GM12878 (cell line): ENCODE results near the gene CEP128. TPM values are rescaled to one million over a fixed set of nuclear protein-coding genes. Genes with fewer than 3 reads are reported as not detected.

Experiments
- ATAC-seq: fragments of 200-7000 bp; cut with Tn5 transposase; 3 replicates; pipeline ENCODE4 v1.9.1; 2020; ENCODE audit warnings: mild to moderate bottlenecking, moderate library complexity
- BruUV-seq: library from RNA; stranded (reverse); fragments of 400-500 nt; replicated peaks from 2 replicates; lab custom pipeline; 2021; lab: Mats Ljungman, UMichigan
- CTCF ChIA-PET: fragments of 300-600 bp; sonication (Branson Sonifier 250); formaldehyde crosslinking; extraction: SDS; loops from one replicate; lab custom pipeline; 2021; ENCODE audit warnings: inconsistent platforms; lab: Yijun Ruan, JAX
- POLR2A ChIA-PET: fragments of 350-600 bp; formaldehyde crosslinking; extraction: SDS; loops from one replicate; lab custom pipeline; 2021; ENCODE audit warnings: inconsistent platforms; lab: Charles Lee
- RAD21 ChIA-PET: fragments of 300-600 bp; sonication (Branson Sonifier 250); formaldehyde crosslinking; loops from one replicate; lab custom pipeline; 2023; ENCODE audit warnings: antibody characterized with exemption; ENCODE audit not compliant: unreplicated experiment; lab: Charles Lee
- SMC1A ChIA-PET: fragments of 300-600 bp; sonication (Branson Sonifier 250); formaldehyde crosslinking; loops from one replicate; lab custom pipeline; 2023; ENCODE audit not compliant: unreplicated experiment, uncharacterized antibody; lab: Charles Lee
- DNase-seq: peaks from one replicate; pipeline ENCODE4 v3.0.0-alpha.2; 2011; ENCODE audit warnings: low read depth, low spot score
- FAIRE-seq: peaks from 3 replicates; lab custom pipeline; 2011; peaks lifted over from hg19 to GRCh38; lab: Jason Lieb, UNC
- H2AFZ ChIP-seq: 2 replicates; pipeline ENCODE4 v1.6.0; 2011; ENCODE audit warnings: low read depth, low read length, control low read depth; ENCODE audit not compliant: control insufficient read depth
- H3K27ac ChIP-seq: 2 replicates; pipeline ENCODE4 v1.5.1; 2011; ENCODE audit warnings: control low read depth; ENCODE audit not compliant: control insufficient read depth, insufficient read depth
- H3K27me3 ChIP-seq, 2 experiments: replicated peaks in 1 of 2; 2 replicates each; pipeline versions ENCODE4 v1.6.0 to v1.6.1; 2011; ENCODE audit warnings: low read length in 1 of 2; ENCODE audit not compliant: control insufficient read depth in 2 of 2, insufficient read depth in 2 of 2
- H3K36me3 ChIP-seq, 2 experiments: 2 replicates each; pipeline ENCODE4 v1.5.1; 2011; ENCODE audit warnings: low read length in 1 of 2; ENCODE audit not compliant: control insufficient read depth in 2 of 2, insufficient read depth in 2 of 2
- H3K4me1 ChIP-seq: 2 replicates; pipeline ENCODE4 v1.6.1; 2011; ENCODE audit warnings: mild to moderate bottlenecking, low read length, moderate library complexity, mixed read lengths; ENCODE audit not compliant: control insufficient read depth, insufficient read depth
- H3K4me2 ChIP-seq: 2 replicates; pipeline ENCODE4 v1.6.0; 2011; ENCODE audit warnings: control low read depth; ENCODE audit not compliant: control insufficient read depth, insufficient read depth
- H3K4me3 ChIP-seq: fragments of 200-600 bp; sonication (generic); 2 replicates; pipeline ENCODE4 v1.5.1; 2016
- H3K79me2 ChIP-seq: 2 replicates; pipeline ENCODE4 v1.6.0; 2011; ENCODE audit warnings: low read length; ENCODE audit not compliant: control insufficient read depth, insufficient read depth
- H3K9ac ChIP-seq: 2 replicates; pipeline ENCODE4 v1.8.0; 2011; ENCODE audit warnings: low read length, control low read depth, mixed read lengths; ENCODE audit not compliant: control insufficient read depth, insufficient read depth
- H3K9me3 ChIP-seq: replicated peaks from 3 replicates; pipeline ENCODE4 v1.5.1; 2011; ENCODE audit warnings: mild to moderate bottlenecking, low read length; ENCODE audit not compliant: control insufficient read depth, insufficient read depth
- H4K20me1 ChIP-seq: 2 replicates; pipeline ENCODE4 v1.6.0; 2011; ENCODE audit not compliant: control insufficient read depth, insufficient read depth
- CHD1 ChIP-seq: IDR thresholded peaks from 2 replicates; pipeline ENCODE4 v1.6.1; 2012; ENCODE audit warnings: low read depth, low read length, improper control_type of control experiment
- EZH2 ChIP-seq: IDR thresholded peaks from 2 replicates; pipeline ENCODE4 v1.6.1; 2012; ENCODE audit warnings: low read depth, mild to moderate bottlenecking, control low read depth, inconsistent platforms, low read length, borderline replicate concordance; ENCODE audit not compliant: control insufficient read depth
- KLF5 ChIP-seq: fragments of 450-650 bp; IDR thresholded peaks from 2 replicates; pipeline ENCODE4 v1.6.1; 2014; ENCODE audit warnings: mild to moderate bottlenecking; ENCODE audit not compliant: partially characterized antibody
- SMAD1 ChIP-seq: fragments of 450-650 bp; IDR thresholded peaks from 2 replicates; pipeline ENCODE4 v1.6.1; 2018; ENCODE audit warnings: mild to moderate bottlenecking, low read depth; ENCODE audit not compliant: partially characterized antibody
- SREBF2 ChIP-seq: IDR thresholded peaks from 2 replicates; pipeline ENCODE4 v1.6.1; 2012; ENCODE audit warnings: mild to moderate bottlenecking, low read length
- TBL1XR1 ChIP-seq: IDR thresholded peaks from 2 replicates; pipeline ENCODE4 v1.6.1; 2012; ENCODE audit warnings: low read depth, low read length, improper control_type of control experiment
- WRNIP1 ChIP-seq: IDR thresholded peaks from 2 replicates; pipeline ENCODE4 v1.6.1; 2011; ENCODE audit warnings: low read depth, low read length, improper control_type of control experiment, borderline replicate concordance
- ZNF207 ChIP-seq: fragments of 450-650 bp; IDR thresholded peaks from 2 replicates; pipeline ENCODE4 v1.6.1; 2014; ENCODE audit warnings: antibody characterized with exemption, mild to moderate bottlenecking, borderline replicate concordance
- WGBS: methylation state at CpG from one replicate; pipeline ENCODE4 v1.1.6; 2016; ENCODE audit warnings: low lambda C conversion rate; ENCODE audit not compliant: insufficient replicate concordance, insufficient coverage; ENCODE audit errors: missing lambda C conversion rate; 5-methylcytosine and 5-hydroxymethylcytosine counted together
- in situ Hi-C: fragments of 300-500 bp; cut with MboI; formaldehyde crosslinking; loops from 9 replicates; pipeline ENCODE4 v1.14.3; 2018; ENCODE audit warnings: mixed read lengths
- intact Hi-C: fragments of 100-400 bp; cut with micrococcal nuclease; formaldehyde crosslinking; loops from one replicate; pipeline ENCODE4 v1.14.2; 2022; ENCODE audit not compliant: unreplicated experiment
- polyA plus RNA-seq, 11 experiments: library from polyadenylated mRNA; depleted of rRNA in 4 of 11; unstranded in 6 of 11; stranded (reverse) in 5 of 11; fragments of >200 nt; fragmentation: Nextera tagmentation in 4 of 11; fragmentation: Illumina TruSeq in 1 of 11; extraction: Ambion mirVana in 4 of 11; extraction: Trizol in 1 of 11; gene quantifications; 1 replicate in 1 of 11; 2 replicates in 10 of 11; pipeline versions ENCODE4 v1.2.1 to v1.2.3, GENCODE V29; 2011 to 2016; ENCODE audit warnings: inconsistent platforms in 2 of 11, missing spikeins in 2 of 11, low read depth in 1 of 11
- total RNA-seq, 4 experiments: library from RNA; depleted of rRNA in 3 of 4; stranded (reverse); fragments of >200 nt in 3 of 4; fragmentation: Illumina TruSeq in 1 of 4; extraction: Trizol in 1 of 4; gene quantifications; 2 replicates each; pipeline versions ENCODE4 v1.2.1 to v1.2.3, GENCODE V29; 2013 to 2021
- TF ChIP-seq, protein P1 (sequence below): IDR thresholded peaks from 2 replicates; pipeline ENCODE4 v1.6.1; 2011; ENCODE audit warnings: borderline replicate concordance, low read depth, mild to moderate bottlenecking, moderate library complexity, mixed read lengths, low read length; ENCODE audit not compliant: insufficient read depth; ENCODE audit errors: extremely low read length

Gene CEP128
- total and polyA plus RNA-seq, 10 of the 15 experiments (the other 5 are each of a cell fraction or from before 2014, with no cell fraction given): 1.1 to 6.7 (median 3.4) TPM

DNA sequence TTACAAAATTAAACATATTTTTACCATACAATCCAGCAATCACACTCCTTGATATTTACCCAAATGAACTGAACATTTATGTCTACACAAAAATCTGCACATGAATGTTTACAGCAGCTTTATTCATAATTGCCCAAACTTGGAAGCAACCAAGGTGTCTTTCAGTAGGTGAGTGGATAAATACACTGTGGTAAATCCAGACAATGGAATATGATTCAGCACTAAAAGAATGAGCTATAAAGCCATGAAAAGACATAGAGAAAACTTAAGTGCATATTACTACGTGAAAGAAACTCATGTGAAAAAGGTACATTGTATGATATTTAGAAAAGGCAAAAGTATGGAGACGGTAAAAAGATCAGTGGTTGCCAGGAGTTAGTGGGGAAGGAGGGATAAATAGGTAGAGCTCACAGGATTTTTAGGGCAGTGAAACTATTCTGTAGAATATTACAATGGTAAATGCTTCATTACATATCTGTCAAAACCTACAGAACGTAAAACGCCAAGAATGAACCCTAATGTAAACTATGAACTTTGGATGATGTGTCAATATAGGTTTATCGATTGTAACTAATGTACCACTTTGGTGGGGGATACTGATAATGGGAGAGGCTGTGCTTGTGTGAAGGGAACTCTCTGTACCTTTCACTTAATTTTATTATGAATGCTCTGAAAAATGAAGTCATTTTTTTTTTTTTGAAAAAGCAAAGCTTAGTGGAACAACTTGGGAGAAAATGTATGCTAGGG lies 295.7 kb downstream of the CEP128 start:
- in situ Hi-C loops (no loop called here), intact Hi-C loops (no loop called here)
- Histone ChIP-seq H3K36me3 (no peaks in the 10 kb centered on the region), H3K4me2 (no peak overlapping the region), H3K27me3 (no peaks in the 10 kb centered on the region), H3K27ac (no peak overlapping the region), H3K9me3 (no peaks in the 10 kb centered on the region), H2AFZ (no peak overlapping the region), H3K79me2 (no peaks in the 10 kb centered on the region), H3K4me3 (no peak overlapping the region), H4K20me1 (no peaks in the 10 kb centered on the region), H3K4me1 (no peaks in the 10 kb centered on the region), H3K9ac (no peak overlapping the region)
- ChIA-PET POLR2A (no interaction called here), SMC1A (interaction anchor here (1.1 kb wide), 1 partner anchor 1234 kb away, joined by 4 read pairs; no protein-coding TSS in a partner anchor), RAD21 (no interaction called here), CTCF (no interaction called here)
- no peak for DNase-seq
- BruUV-seq: no TSS peak
- 83% methylated on average over 5 of the region's 5 CpGs for WGBS
- ATAC-seq: no peak
- no peak for FAIRE-seq
- TF ChIP-seq TBL1XR1 (no peak), KLF5 (no peak), EZH2 (no peak), SREBF2 (no peak), SMAD1 (no peak), ZNF207 (no peak), CHD1 (no peak), WRNIP1 (no peak)
- TF ChIP-seq, protein P1, sequence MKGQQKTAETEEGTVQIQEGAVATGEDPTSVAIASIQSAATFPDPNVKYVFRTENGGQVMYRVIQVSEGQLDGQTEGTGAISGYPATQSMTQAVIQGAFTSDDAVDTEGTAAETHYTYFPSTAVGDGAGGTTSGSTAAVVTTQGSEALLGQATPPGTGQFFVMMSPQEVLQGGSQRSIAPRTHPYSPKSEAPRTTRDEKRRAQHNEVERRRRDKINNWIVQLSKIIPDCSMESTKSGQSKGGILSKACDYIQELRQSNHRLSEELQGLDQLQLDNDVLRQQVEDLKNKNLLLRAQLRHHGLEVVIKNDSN: no peak
